PC-3 (cell line): ENCODE data around the gene NKX6-2. TPM values are rescaled to one million over a fixed set of nuclear protein-coding genes. Genes with fewer than 3 reads are reported as not detected.

Experiments used
- ATAC-seq: fragments of 200-7000 bp; cut with Tn5 transposase; 2 replicates; pipeline ENCODE4 v1.9.1; 2020; ENCODE audit warnings: mild to moderate bottlenecking, moderate library complexity
- BruUV-seq: library from RNA; stranded (reverse); fragments of 400-500 nt; replicated peaks from 2 replicates; lab custom pipeline; 2021; lab: Mats Ljungman, UMichigan
- CTCF ChIA-PET: fragments of 300-600 bp; sonication (Branson Sonifier 250); formaldehyde crosslinking; loops from one replicate; lab custom pipeline; 2022; ENCODE audit warnings: antibody characterized with exemption; lab: Charles Lee
- POLR2A ChIA-PET: fragments of 300-600 bp; sonication (Branson Sonifier 250); formaldehyde crosslinking; loops from one replicate; lab custom pipeline; 2022; ENCODE audit warnings: antibody characterized with exemption; ENCODE audit not compliant: unreplicated experiment; lab: Charles Lee
- DNase-seq: peaks from one replicate; pipeline ENCODE4 v3.0.0-alpha.2; 2015
- H2AFZ ChIP-seq: fragments of 300-600 bp; sonication (generic); 2 replicates; pipeline ENCODE4 v1.6.0; 2016; ENCODE audit warnings: antibody characterized with exemption, low read length
- H3F3A ChIP-seq: fragments of 300-600 bp; sonication (generic); one replicate; pipeline ENCODE4 v1.6.0; 2017; ENCODE audit warnings: antibody characterized with exemption, low read length, control low read depth, mild to moderate bottlenecking; ENCODE audit not compliant: unreplicated experiment
- H3K27ac ChIP-seq: fragments of 300-600 bp; sonication (generic); 2 replicates; pipeline ENCODE4 v1.5.1; 2016; ENCODE audit warnings: mild to moderate bottlenecking, low read length
- H3K27me3 ChIP-seq: fragments of 300-600 bp; sonication (generic); 2 replicates; pipeline ENCODE4 v1.6.1; 2016; ENCODE audit warnings: low read length, mixed read lengths
- H3K36me3 ChIP-seq: fragments of 300-600 bp; sonication (generic); 2 replicates; pipeline ENCODE4 v1.6.1; 2016; ENCODE audit warnings: low read depth, mixed run types, low read length, mixed read lengths
- H3K4me1 ChIP-seq: fragments of 300-600 bp; sonication (generic); 2 replicates; pipeline ENCODE4 v1.5.1; 2016; ENCODE audit warnings: low read length; ENCODE audit not compliant: insufficient read depth
- H3K4me2 ChIP-seq: fragments of 300-600 bp; sonication (generic); 2 replicates; pipeline ENCODE4 v1.6.0; 2016; ENCODE audit warnings: low read length
- H3K4me3 ChIP-seq: fragments of 300-600 bp; sonication (generic); 2 replicates; pipeline ENCODE4 v1.5.1; 2016; ENCODE audit warnings: mild to moderate bottlenecking, low read length, mixed read lengths
- H3K79me2 ChIP-seq: fragments of 300-600 bp; sonication (generic); 2 replicates; pipeline ENCODE4 v1.6.1; 2017; ENCODE audit warnings: low read length, mixed read lengths
- H3K9ac ChIP-seq: fragments of 300-600 bp; sonication (generic); 2 replicates; pipeline ENCODE4 v1.6.0; 2016; ENCODE audit warnings: mild to moderate bottlenecking, low read length
- H3K9me2 ChIP-seq: fragments of 300-600 bp; sonication (generic); replicated peaks from 2 replicates; pipeline ENCODE4 v1.6.1; 2016; ENCODE audit warnings: mixed run types, low read length, mixed read lengths
- H3K9me3 ChIP-seq: fragments of 300-600 bp; sonication (generic); 2 replicates; pipeline ENCODE4 v1.6.1; 2016; ENCODE audit warnings: low read length, mixed read lengths
- H4K20me1 ChIP-seq: fragments of 300-600 bp; sonication (generic); 2 replicates; pipeline ENCODE4 v1.6.1; 2016; ENCODE audit warnings: low read length, mixed read lengths
- CTCF ChIP-seq: fragments of 300-600 bp; sonication (generic); conservative IDR thresholded peaks from 2 replicates; pipeline ENCODE4 v1.5.1; 2017; ENCODE audit warnings: antibody characterized with exemption, low read depth, mild to moderate bottlenecking, low read length
- EZH2 ChIP-seq: fragments of 300-600 bp; sonication (generic); IDR thresholded peaks from one replicate; pipeline ENCODE4 v1.6.1; 2017; ENCODE audit warnings: antibody characterized with exemption, mild to moderate bottlenecking, low read length; ENCODE audit not compliant: unreplicated experiment
- EZH2phosphoT487 ChIP-seq: fragments of 300-600 bp; sonication (generic); IDR thresholded peaks from 2 replicates; pipeline ENCODE4 v1.6.1; 2018; ENCODE audit warnings: mild to moderate bottlenecking, antibody characterized with exemption, low read length, borderline replicate concordance
- intact Hi-C: fragments of 100-400 bp; cut with micrococcal nuclease; formaldehyde crosslinking; loops from 2 replicates; pipeline ENCODE4 v1.9.0; 2023
- total RNA-seq: library from RNA; depleted of rRNA; stranded (reverse); fragments of >200 nt; gene quantifications from 2 replicates; pipeline ENCODE4 v1.2.3, GENCODE V29; 2014

The NKX6-2 gene
- total RNA-seq, 1 experiment from 2014 or later: not detected

GRCh38 chr10:132804287-132804686 lies 18.3 kb upstream of the NKX6-2 start:
- Histone ChIP-seq H3K79me2 (no peaks in the 10 kb centered on the region), H3K9me3 (no peaks in the 10 kb centered on the region), H3K27ac (no peak overlapping the region), H3K4me1 (no peaks in the 10 kb centered on the region), H3K4me2 (no peak overlapping the region), H3K9ac (no peak overlapping the region), H3K36me3 (no peaks in the 10 kb centered on the region), H2AFZ (no peak overlapping the region), H3K9me2 (no peaks in the 10 kb centered on the region), H3K27me3 (no peaks in the 10 kb centered on the region), H4K20me1 (no peaks in the 10 kb centered on the region), H3K4me3 (no peak overlapping the region), H3F3A (no peaks in the 10 kb centered on the region)
- ATAC-seq (no peak), DNase-seq (no peak)
- intact Hi-C loops: no loop called here
- ChIA-PET CTCF (no interaction called here), POLR2A (no interaction called here)
- TF ChIP-seq EZH2 (no peak), CTCF (no peak), EZH2phosphoT487 (no peak)
- no TSS peak for BruUV-seq

- ChIA-PET POLR2A (no interaction called here), CTCF (no interaction called here)
- BruUV-seq: no TSS peak
- Histone ChIP-seq H3K27me3 (no peaks in the 10 kb centered on the region), H3K4me2 (no peak overlapping the region), H4K20me1 (no peaks in the 10 kb centered on the region), H2AFZ (no peak overlapping the region), H3K4me1 (no peaks in the 10 kb centered on the region), H3K36me3 (no peaks in the 10 kb centered on the region), H3F3A (no peaks in the 10 kb centered on the region), H3K9me3 (no peaks in the 10 kb centered on the region), H3K9ac (no peak overlapping the region), H3K27ac (no peak overlapping the region), H3K9me2 (no peaks in the 10 kb centered on the region), H3K79me2 (no peaks in the 10 kb centered on the region), H3K4me3 (no peak overlapping the region)
- DNase-seq (no peak), ATAC-seq (no peak)
- TF ChIP-seq EZH2phosphoT487 (no peak), CTCF (no peak), EZH2 (no peak)
- intact Hi-C loops: no loop called here
Observed at GRCh38 chr10:132803416-132804210, 17.7 kb upstream of the NKX6-2 start.

- TF ChIP-seq EZH2 (no peak), CTCF (no peak), EZH2phosphoT487 (no peak)
- no peak for ATAC-seq
Observed at GRCh38 chr10:132802694-132803320, 16.9 kb upstream of the NKX6-2 start.

More at GRCh38 chr10:132802694-132803320, 16.9 kb upstream of the NKX6-2 start:
- ChIA-PET POLR2A (no interaction called here), CTCF (no interaction called here)
- H3K79me2 ChIP-seq: no peaks in the 10 kb centered on the region
- no peaks in the 10 kb centered on the region for H3K9me2 ChIP-seq
- H3K4me2 ChIP-seq: no peak overlapping the region
- no peaks in the 10 kb centered on the region for H3K9me3 ChIP-seq
- no peak for DNase-seq
- intact Hi-C loops: no loop called here
- no peaks in the 10 kb centered on the region for H3K36me3 ChIP-seq
- no peak overlapping the region for H3K27ac ChIP-seq
- H4K20me1 ChIP-seq: no peaks in the 10 kb centered on the region
- H3K27me3 ChIP-seq: no peaks in the 10 kb centered on the region
- H3K4me1 ChIP-seq: no peaks in the 10 kb centered on the region
- no peak overlapping the region for H3K9ac ChIP-seq
- no peak overlapping the region for H3K4me3 ChIP-seq
- no peak overlapping the region for H2AFZ ChIP-seq
- no TSS peak for BruUV-seq
- H3F3A ChIP-seq: no peaks in the 10 kb centered on the region
